Measurements from ENCODE around the gene GTF2H3. TPM values are rescaled to one million over a fixed set of nuclear protein-coding genes. Genes with fewer than 3 reads are reported as not detected.

The GTF2H3 gene
- total and polyA plus RNA-seq, 10 of the 15 experiments (the other 5 are each of a cell fraction or from before 2014, with no cell fraction given) = 20.6 to 62.9 (median 34.7) TPM

GRCh38 chr12:123607756-123608155, 25.9 kb upstream of the GTF2H3 start:
- SMC1A ChIA-PET (ENCODE audit: uncharacterized antibody, unreplicated experiment) = no interaction called here

GRCh38 chr12:123608182-123608581, 25.4 kb upstream of the GTF2H3 start:
- H2AFZ ChIP-seq (ENCODE audit: control insufficient read depth, low read depth, low read length) = no peak overlapping the region
- no peak for ATAC-seq
- H3K36me3 ChIP-seq (ENCODE audit: control insufficient read depth in 2 of 2, insufficient read depth in 2 of 2, low read length in 1 of 2) = peaks cover 22 to 50% of the 10 kb centered on the region in 2 experiments
- peaks cover 22% of the 10 kb centered on the region for H3K79me2 ChIP-seq (ENCODE audit: control insufficient read depth, insufficient read depth, low read length)
- RAD21 ChIA-PET (ENCODE audit: unreplicated experiment) = no interaction called here
- H3K4me3 ChIP-seq = no peak overlapping the region
- no peaks in the 10 kb centered on the region; the same call in 1 of the 2 replicates for H4K20me1 ChIP-seq (ENCODE audit: control insufficient read depth, insufficient read depth)
- no peaks in the 10 kb centered on the region for H3K9me3 ChIP-seq (replicated peaks; ENCODE audit: control insufficient read depth, insufficient read depth, low read length)
- intact Hi-C loops (cut with micrococcal nuclease; ENCODE audit: unreplicated experiment) (no loop called here), in situ Hi-C loops (cut with MboI) (no loop called here)
- H3K4me2 ChIP-seq (ENCODE audit: control insufficient read depth, insufficient read depth) = no peak overlapping the region
- no peak for DNase-seq (ENCODE audit: low read depth, low spot score)
- POLR2A ChIA-PET = no interaction called here
- SMC1A ChIA-PET (ENCODE audit: uncharacterized antibody, unreplicated experiment) = no interaction called here
- no peaks in the 10 kb centered on the region for H3K4me1 ChIP-seq (ENCODE audit: control insufficient read depth, insufficient read depth, low read length)
- TF ChIP-seq POLR2AphosphoS5 (IDR thresholded peaks at IDR 0.05; ENCODE audit: low read length) = no peak
- no peak overlapping the region for H3K27ac ChIP-seq (ENCODE audit: control insufficient read depth, insufficient read depth)
- no peak overlapping the region for H3K9ac ChIP-seq (ENCODE audit: control insufficient read depth, insufficient read depth, low read length)
- no peak for FAIRE-seq
- WGBS (ENCODE audit: insufficient coverage, insufficient replicate concordance, low lambda C conversion rate, missing lambda C conversion rate) = 95% methylated on average over 8 of the region's 8 CpGs
- CTCF ChIA-PET = interaction anchor here (1.3 kb wide), 1 partner anchor 10 kb away, joined by 4 read pairs; no protein-coding TSS in a partner anchor
- no peaks in the 10 kb centered on the region for H3K27me3 ChIP-seq (replicated peaks in 1 of 2; ENCODE audit: control insufficient read depth in 2 of 2, insufficient read depth in 2 of 2, low read length in 1 of 2)
- BruUV-seq (replicated peaks) = no TSS peak

More at GRCh38 chr12:123607756-123608155, 25.9 kb upstream of the GTF2H3 start:
- BruUV-seq (replicated peaks) = no TSS peak
- no peak overlapping the region for H2AFZ ChIP-seq (ENCODE audit: control insufficient read depth, low read depth, low read length)
- no peak for TF ChIP-seq LARP7 (IDR thresholded peaks at IDR 0.05)
- TF ChIP-seq ZNF24 (IDR thresholded peaks at IDR 0.05) = no peak
- TF ChIP-seq ZNF622 (IDR thresholded peaks at IDR 0.05) = no peak
- no peak for TF ChIP-seq CHD1 (IDR thresholded peaks at IDR 0.05; ENCODE audit: low read depth, low read length)
- no peaks in the 10 kb centered on the region for H3K9me3 ChIP-seq (replicated peaks; ENCODE audit: control insufficient read depth, insufficient read depth, low read length)
- H3K27ac ChIP-seq (ENCODE audit: control insufficient read depth, insufficient read depth) = no peak overlapping the region
- RAD21 ChIA-PET (ENCODE audit: unreplicated experiment) = no interaction called here
- no peak overlapping the region for H3K9ac ChIP-seq (ENCODE audit: control insufficient read depth, insufficient read depth, low read length)
- H3K4me1 ChIP-seq (ENCODE audit: control insufficient read depth, insufficient read depth, low read length) = no peaks in the 10 kb centered on the region
- POLR2A ChIA-PET = no interaction called here
- no peaks in the 10 kb centered on the region for H3K27me3 ChIP-seq (replicated peaks in 1 of 2; ENCODE audit: control insufficient read depth in 2 of 2, insufficient read depth in 2 of 2, low read length in 1 of 2)
- H3K4me2 ChIP-seq (ENCODE audit: control insufficient read depth, insufficient read depth) = no peak overlapping the region
- H4K20me1 ChIP-seq (ENCODE audit: control insufficient read depth, insufficient read depth) = no peaks in the 10 kb centered on the region; the same call in 1 of the 2 replicates
- no peak for DNase-seq (ENCODE audit: low read depth, low spot score)
- in situ Hi-C loops (cut with MboI) = no loop called here
- intact Hi-C loops (cut with micrococcal nuclease; ENCODE audit: unreplicated experiment) = no loop called here
- ATAC-seq = no peak
- H3K36me3 ChIP-seq (ENCODE audit: control insufficient read depth in 2 of 2, insufficient read depth in 2 of 2, low read length in 1 of 2) = peaks cover 20 to 50% of the 10 kb centered on the region in 2 experiments
- 91% methylated on average over 4 of the region's 4 CpGs for WGBS (ENCODE audit: insufficient coverage, insufficient replicate concordance, low lambda C conversion rate, missing lambda C conversion rate)
- H3K79me2 ChIP-seq (ENCODE audit: control insufficient read depth, insufficient read depth, low read length) = peaks cover 26% of the 10 kb centered on the region
- no peak overlapping the region for H3K4me3 ChIP-seq
- no peak for FAIRE-seq
- CTCF ChIA-PET = interaction anchor here (1.3 kb wide), 1 partner anchor 11 kb away, joined by 4 read pairs; no protein-coding TSS in a partner anchor
